ENCODE data around the gene PJA2.

Gene PJA2

GRCh38 chr5:109413458-109413857 is 3.7 kb upstream of the PJA2 start:
- TF ChIP-seq GATA2 (IDR thresholded peaks at IDR 0.05; ENCODE audit: low read depth, low read length) (no peak), GATA3 (IDR thresholded peaks at IDR 0.05; ENCODE audit: low read depth, low read length) (no peak)

- TF ChIP-seq GATA2 (IDR thresholded peaks at IDR 0.05; ENCODE audit: low read depth, low read length) (no peak), GATA3 (IDR thresholded peaks at IDR 0.05; ENCODE audit: low read depth, low read length) (no peak)
Observed at GRCh38 chr5:109412981-109413402, 3.2 kb upstream of the PJA2 start.

- TF ChIP-seq GATA3 (IDR thresholded peaks at IDR 0.05; ENCODE audit: low read depth, low read length) (no peak), GATA2 (IDR thresholded peaks at IDR 0.05; ENCODE audit: low read depth, low read length) (no peak)
Observed at GRCh38 chr5:109411627-109412026, 1.9 kb upstream of the PJA2 start.

- TF ChIP-seq GATA2 (IDR thresholded peaks at IDR 0.05; ENCODE audit: low read depth, low read length) (no peak), GATA3 (IDR thresholded peaks at IDR 0.05; ENCODE audit: low read depth, low read length) (no peak)
Observed at GRCh38 chr5:109411149-109411514, 1.4 kb upstream of the PJA2 start.

GRCh38 chr5:109410389-109411148 is 795 bp upstream of the PJA2 start:
- TF ChIP-seq GATA3 (IDR thresholded peaks at IDR 0.05; ENCODE audit: low read depth, low read length) (no peak), GATA2 (IDR thresholded peaks at IDR 0.05; ENCODE audit: low read depth, low read length) (peak; percentile 67)

- TF ChIP-seq GATA2 (IDR thresholded peaks at IDR 0.05; ENCODE audit: low read depth, low read length) (no peak), GATA3 (IDR thresholded peaks at IDR 0.05; ENCODE audit: low read depth, low read length) (no peak)
Observed at GRCh38 chr5:109408991-109409843, 557 bp downstream of the PJA2 start.

- TF ChIP-seq GATA3 (IDR thresholded peaks at IDR 0.05; ENCODE audit: low read depth, low read length): no peak
- no peak for TF ChIP-seq GATA2 (IDR thresholded peaks at IDR 0.05; ENCODE audit: low read depth, low read length)
Observed at GRCh38 chr5:109407913-109408312, 1.9 kb downstream of the PJA2 start.

GRCh38 chr5:109406719-109407118 is 3.1 kb downstream of the PJA2 start:
- TF ChIP-seq GATA3 (IDR thresholded peaks at IDR 0.05; ENCODE audit: low read depth, low read length) (no peak), GATA2 (IDR thresholded peaks at IDR 0.05; ENCODE audit: low read depth, low read length) (no peak)

GRCh38 chr5:109404428-109404960 is 5.3 kb downstream of the PJA2 start:
- TF ChIP-seq GATA3 (IDR thresholded peaks at IDR 0.05; ENCODE audit: low read depth, low read length) (no peak), GATA2 (IDR thresholded peaks at IDR 0.05; ENCODE audit: low read depth, low read length) (no peak)

GRCh38 chr5:109403469-109403868 is 6.3 kb downstream of the PJA2 start:
- TF ChIP-seq GATA2 (IDR thresholded peaks at IDR 0.05; ENCODE audit: low read depth, low read length) (no peak), GATA3 (IDR thresholded peaks at IDR 0.05; ENCODE audit: low read depth, low read length) (no peak)

- TF ChIP-seq GATA3 (IDR thresholded peaks at IDR 0.05; ENCODE audit: low read depth, low read length) (no peak), GATA2 (IDR thresholded peaks at IDR 0.05; ENCODE audit: low read depth, low read length) (no peak)
Observed at GRCh38 chr5:109399092-109399759, 10.5 kb downstream of the PJA2 start.

- no peak for TF ChIP-seq GATA3 (IDR thresholded peaks at IDR 0.05; ENCODE audit: low read depth, low read length)
Observed at GRCh38 chr5:109396965-109397364, 12.8 kb downstream of the PJA2 start.

GRCh38 chr5:109394806-109395205 is 15.0 kb downstream of the PJA2 start:
- TF ChIP-seq GATA3 (IDR thresholded peaks at IDR 0.05; ENCODE audit: low read depth, low read length) (no peak), GATA2 (IDR thresholded peaks at IDR 0.05; ENCODE audit: low read depth, low read length) (no peak)

GRCh38 chr5:109390188-109390587 is 19.6 kb downstream of the PJA2 start:
- TF ChIP-seq GATA3 (IDR thresholded peaks at IDR 0.05; ENCODE audit: low read depth, low read length): no peak
- TF ChIP-seq GATA2 (IDR thresholded peaks at IDR 0.05; ENCODE audit: low read depth, low read length): no peak

All from SH-SY5Y (cell line).